PFSK-1 (cell line): ENCODE results near the gene NCKIPSD.

Source experiments
- FOXP2 ChIP-seq: optimal IDR thresholded peaks from 2 replicates; pipeline ENCODE3; 2011; ENCODE audit warnings: borderline replicate concordance, control low read depth, inconsistent platforms; ENCODE audit not compliant: insufficient read depth; ENCODE audit errors: extremely low read length, extremely low read depth
- POLR2AphosphoS5 ChIP-seq: IDR thresholded peaks from 2 replicates; pipeline ENCODE4 v1.6.1; 2012; ENCODE audit warnings: low read depth, mild to moderate bottlenecking, control low read depth, low read length, moderate library complexity
- SIN3A ChIP-seq: IDR thresholded peaks from 2 replicates; pipeline ENCODE4 v1.6.1; 2012; ENCODE audit warnings: mild to moderate bottlenecking, low read length, moderate library complexity, borderline replicate concordance; ENCODE audit not compliant: insufficient read depth
- TAF1 ChIP-seq: IDR thresholded peaks from 2 replicates; pipeline ENCODE4 v1.6.1; 2012; ENCODE audit warnings: low read length, control low read depth, borderline replicate concordance; ENCODE audit not compliant: insufficient read depth
- TF ChIP-seq, protein P1 (sequence below), 2 experiments: IDR thresholded peaks; 2 replicates each; pipeline versions ENCODE4 v1.6.1 to v1.8.0; 2011 to 2012; ENCODE audit warnings: low read depth in 2 of 2, low read length in 2 of 2, control low read depth in 1 of 2, inconsistent platforms in 1 of 2, mild to moderate bottlenecking in 1 of 2, moderate library complexity in 1 of 2; ENCODE audit not compliant: insufficient read depth in 1 of 2

The NCKIPSD gene

DNA sequence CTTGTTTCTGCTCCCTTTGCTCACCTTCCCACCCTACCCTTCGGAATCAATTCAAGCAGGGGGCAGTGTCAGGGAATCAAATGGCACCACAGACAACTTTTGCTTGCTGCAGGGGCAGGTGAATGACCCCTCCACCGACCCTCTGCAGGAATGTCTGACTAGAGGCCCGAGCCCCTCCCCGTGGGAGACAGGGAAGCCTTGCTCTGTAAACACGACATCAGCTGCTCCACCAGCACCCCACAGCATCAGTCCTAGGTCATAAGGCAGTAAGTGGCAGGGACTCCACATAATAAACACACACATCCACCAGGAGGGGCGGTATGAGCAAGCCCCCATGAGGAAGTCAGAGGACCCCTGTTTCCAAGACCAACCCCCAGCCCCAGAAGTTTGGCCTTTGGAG lies 48.4 kb downstream of the NCKIPSD start:
- no peak for TF ChIP-seq FOXP2
- TF ChIP-seq POLR2AphosphoS5: no peak
- no peak for TF ChIP-seq TAF1
- TF ChIP-seq, protein P1, sequence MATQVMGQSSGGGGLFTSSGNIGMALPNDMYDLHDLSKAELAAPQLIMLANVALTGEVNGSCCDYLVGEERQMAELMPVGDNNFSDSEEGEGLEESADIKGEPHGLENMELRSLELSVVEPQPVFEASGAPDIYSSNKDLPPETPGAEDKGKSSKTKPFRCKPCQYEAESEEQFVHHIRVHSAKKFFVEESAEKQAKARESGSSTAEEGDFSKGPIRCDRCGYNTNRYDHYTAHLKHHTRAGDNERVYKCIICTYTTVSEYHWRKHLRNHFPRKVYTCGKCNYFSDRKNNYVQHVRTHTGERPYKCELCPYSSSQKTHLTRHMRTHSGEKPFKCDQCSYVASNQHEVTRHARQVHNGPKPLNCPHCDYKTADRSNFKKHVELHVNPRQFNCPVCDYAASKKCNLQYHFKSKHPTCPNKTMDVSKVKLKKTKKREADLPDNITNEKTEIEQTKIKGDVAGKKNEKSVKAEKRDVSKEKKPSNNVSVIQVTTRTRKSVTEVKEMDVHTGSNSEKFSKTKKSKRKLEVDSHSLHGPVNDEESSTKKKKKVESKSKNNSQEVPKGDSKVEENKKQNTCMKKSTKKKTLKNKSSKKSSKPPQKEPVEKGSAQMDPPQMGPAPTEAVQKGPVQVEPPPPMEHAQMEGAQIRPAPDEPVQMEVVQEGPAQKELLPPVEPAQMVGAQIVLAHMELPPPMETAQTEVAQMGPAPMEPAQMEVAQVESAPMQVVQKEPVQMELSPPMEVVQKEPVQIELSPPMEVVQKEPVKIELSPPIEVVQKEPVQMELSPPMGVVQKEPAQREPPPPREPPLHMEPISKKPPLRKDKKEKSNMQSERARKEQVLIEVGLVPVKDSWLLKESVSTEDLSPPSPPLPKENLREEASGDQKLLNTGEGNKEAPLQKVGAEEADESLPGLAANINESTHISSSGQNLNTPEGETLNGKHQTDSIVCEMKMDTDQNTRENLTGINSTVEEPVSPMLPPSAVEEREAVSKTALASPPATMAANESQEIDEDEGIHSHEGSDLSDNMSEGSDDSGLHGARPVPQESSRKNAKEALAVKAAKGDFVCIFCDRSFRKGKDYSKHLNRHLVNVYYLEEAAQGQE (IDR thresholded peaks at IDR 0.05; ENCODE audit: insufficient read depth in 1 of 2, low read depth in 2 of 2, low read length in 2 of 2): no peak
- TF ChIP-seq SIN3A: no peak

DNA sequence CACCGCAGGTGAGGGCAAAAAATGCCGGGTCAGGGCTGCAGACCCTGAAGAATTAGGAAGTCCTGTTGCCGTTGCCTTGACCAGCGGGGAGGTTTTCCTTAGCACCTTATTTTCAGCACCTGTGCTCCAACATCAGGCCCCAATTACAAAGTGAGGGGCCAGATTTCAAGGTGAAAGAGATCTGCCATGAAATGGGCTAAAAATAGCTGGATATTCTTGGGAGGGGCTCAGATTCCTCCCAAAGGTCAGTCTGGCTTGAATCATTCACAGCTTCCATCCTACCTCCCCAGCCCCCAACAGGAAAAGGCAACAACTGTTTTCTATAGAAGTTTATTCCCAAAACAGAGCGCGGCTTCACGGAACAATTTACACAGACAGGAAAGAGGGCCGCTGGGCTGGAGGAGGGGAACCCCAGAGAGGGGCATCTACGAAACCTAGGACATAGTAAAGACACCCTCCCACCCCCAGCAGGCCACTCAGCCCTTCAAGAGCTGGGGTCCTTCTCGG lies 49.5 kb downstream of the NCKIPSD start:
- TF ChIP-seq, protein P1 (IDR thresholded peaks at IDR 0.05; ENCODE audit: insufficient read depth in 1 of 2, low read depth in 2 of 2, low read length in 2 of 2): no peak
- no peak for TF ChIP-seq SIN3A
- no peak for TF ChIP-seq POLR2AphosphoS5
- no peak for TF ChIP-seq FOXP2
- no peak for TF ChIP-seq TAF1

DNA sequence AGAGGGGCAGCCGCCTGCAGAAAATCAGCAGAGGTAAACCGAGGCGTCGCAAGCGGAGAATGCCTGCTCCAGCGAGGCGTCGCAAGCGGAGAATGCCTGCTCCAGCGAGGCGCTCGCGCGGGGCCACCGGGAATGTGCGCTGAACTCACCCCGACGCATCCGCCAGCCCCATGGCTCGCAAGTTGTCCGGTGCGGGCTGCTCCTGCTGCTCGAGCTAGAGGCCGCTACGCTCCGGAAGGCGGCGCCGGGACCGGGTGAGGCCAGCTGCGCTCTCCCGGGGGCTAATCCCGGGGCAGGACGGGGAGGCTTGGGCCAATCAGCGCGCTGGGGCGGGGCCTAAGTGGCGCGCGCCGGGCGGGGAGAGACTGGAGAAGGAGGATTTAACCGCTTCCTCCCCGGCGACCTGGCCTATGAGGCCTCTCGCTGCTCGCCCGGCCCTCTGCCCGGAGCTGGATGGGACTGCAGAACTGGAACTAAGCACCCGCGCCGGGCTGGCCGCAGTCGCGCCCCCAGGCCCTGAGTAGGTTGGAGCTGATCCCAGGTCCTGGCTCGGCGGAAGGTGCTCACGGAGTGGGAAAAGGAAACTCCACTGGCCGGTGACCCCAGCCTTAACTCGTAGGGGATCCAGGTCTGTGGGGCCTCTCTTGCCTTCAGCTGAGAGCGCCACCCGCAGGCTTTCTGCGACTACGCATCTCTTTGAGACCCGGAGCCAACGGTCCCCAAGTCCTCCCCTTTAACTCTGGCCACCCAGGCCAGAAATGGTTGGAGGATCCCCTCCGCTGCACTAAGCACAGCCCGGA lies 50.3 kb downstream of the NCKIPSD start, which contains the start of gene SLC26A6:
Gene SLC26A6 (minus strand): TSS at position 240 of the 800 bp plus-strand sequence. CDS start 68 bp downstream, at position 172.
- TF ChIP-seq TAF1 (peak; percentile 78; the same call in 1 of the 2 replicates), FOXP2 (peak; percentile 28), POLR2AphosphoS5 (peak; percentile 86), SIN3A (no peak)
- TF ChIP-seq, protein P1 (IDR thresholded peaks at IDR 0.05; ENCODE audit: insufficient read depth in 1 of 2, low read depth in 2 of 2, low read length in 2 of 2): peak in 1 of 2 experiments; percentile 40; a peak in 1 of 4 replicates

DNA sequence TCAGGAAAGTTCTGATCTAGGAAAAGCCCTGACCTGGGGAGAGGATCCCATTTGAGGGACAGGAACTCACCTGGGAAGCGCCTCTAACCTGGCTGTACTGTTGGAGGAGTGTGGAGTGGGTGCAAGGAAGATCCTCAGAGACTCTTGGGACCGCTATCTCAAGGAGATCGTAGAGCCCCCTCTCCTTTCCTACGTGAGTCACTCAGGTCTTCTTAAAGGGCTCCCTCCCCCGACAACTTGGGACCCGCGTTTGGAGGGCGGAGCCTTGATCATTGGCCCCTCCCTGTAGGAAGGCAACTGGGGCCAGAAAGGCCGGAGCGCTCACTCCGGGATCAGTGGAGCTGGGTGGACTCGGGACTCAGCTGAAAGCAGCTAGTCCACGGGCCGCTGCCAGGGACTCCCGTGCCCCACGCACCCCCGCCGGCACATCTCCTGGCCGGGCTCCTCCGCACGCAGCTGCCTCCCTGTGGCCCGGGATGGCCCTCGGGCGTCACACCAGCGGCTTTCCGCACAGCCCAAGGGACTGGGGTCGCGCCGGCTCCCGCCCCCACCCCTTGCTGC lies 51.0 kb downstream of the NCKIPSD start:
- no peak for TF ChIP-seq FOXP2
- TF ChIP-seq, protein P1 (IDR thresholded peaks at IDR 0.05; ENCODE audit: insufficient read depth in 1 of 2, low read depth in 2 of 2, low read length in 2 of 2): no peak
- no peak for TF ChIP-seq SIN3A
- peak; percentile 53; the same call in 1 of the 2 replicates for TF ChIP-seq POLR2AphosphoS5
